AML-193 (cell line): Measurements from ENCODE around the gene ANGPT4.
"Not testable (repeated sequence)": the region's sequence is repeated elsewhere in the genome, so short reads cannot be mapped to it uniquely, and the experiment has no call there.

Source experiments
- DNase-seq, 2 experiments: peaks; one replicate each; lab custom pipeline; 2025; lab: John Stamatoyannopoulos, UW

Gene ANGPT4

DNA sequence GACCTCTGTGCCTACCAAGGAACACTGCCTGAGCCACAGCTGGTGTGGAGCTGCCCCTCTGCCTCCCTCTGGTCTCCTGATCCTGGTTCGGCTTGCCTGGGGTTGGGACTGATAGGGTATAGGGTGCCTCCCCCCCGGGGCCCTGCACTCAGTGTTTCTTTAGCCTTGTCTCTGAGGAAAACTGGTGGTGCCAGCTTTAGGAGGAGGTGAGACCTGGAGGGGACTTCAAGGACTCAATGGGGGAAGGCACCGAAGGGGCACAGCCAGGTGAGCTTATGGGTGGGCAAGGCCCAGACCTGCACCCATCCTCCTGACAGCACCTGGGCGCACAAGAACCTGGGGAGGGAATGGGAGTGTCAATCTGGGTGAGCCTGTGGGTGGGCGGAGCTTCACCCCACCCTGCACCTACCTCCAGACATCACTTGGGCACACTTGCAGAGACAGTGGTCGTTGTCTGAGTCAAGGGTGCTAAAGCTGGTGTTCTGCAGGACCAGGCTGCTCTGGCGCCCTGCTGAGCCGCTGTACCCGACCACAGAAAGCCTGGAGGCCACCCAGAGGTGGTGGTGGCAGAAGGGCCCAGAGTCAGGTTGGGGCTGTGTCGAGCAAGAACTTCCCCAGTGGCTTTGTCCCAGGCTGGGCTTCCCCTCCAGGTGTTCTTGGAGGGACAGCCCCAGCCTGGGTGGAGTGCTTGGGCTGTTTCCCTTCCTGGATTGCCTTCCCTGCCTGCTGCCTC is 42.1 kb downstream of the ANGPT4 start:
- DNase-seq: no peak

DNA sequence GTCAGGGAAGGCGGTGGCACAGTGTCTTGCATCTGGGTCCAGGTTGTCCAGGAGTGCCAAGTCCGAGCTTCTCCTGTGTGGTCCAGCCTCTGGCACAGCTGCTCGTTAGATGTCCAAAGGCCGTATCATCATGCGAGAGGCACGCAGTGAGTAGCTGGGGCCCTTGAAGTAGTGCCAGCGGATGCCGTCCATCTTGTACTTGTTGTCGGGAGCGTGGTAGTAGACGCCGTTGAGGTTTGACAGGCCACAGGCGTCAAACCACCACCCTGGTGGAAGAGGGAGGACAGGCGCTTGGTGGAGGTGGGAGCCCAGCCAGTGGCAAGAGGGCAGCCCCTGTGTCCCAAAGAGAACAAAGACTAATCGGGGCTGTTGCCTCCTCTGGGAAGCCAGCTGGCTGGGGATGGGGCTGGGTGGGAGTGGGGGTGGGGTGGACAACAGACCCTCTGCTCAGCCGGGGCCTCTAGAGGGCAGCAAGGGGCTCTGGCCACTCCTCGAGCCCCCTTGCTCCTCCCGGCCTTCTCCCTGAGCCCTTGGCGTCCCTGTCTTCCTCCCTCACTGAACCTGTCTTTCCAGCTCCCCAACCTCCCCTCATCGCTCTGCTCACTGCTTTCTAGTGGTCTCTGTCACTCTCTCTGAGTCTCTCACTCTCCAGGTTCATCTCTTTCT is 43.1 kb downstream of the ANGPT4 start:
- no peak for DNase-seq

DNA sequence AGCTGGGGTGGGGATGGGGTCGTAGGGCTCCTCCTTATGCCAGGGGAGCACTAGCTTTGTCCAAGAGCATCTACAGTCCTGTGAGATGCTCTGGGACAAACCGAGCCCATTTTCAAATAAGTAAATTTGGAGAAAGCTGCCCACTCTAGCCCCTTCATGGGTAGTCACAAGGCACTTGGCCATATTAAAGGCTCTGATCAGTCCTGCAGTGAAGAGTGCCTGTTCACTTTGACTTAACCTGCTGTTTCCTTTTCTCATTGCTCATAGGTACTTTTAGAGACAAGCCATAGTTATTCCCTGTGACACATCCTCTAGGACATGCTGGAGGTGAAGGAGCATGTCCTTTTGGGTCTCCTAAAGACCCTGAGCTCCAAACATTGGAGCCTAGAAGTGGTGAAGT is 44.2 kb downstream of the ANGPT4 start:
- DNase-seq: no peak

DNA sequence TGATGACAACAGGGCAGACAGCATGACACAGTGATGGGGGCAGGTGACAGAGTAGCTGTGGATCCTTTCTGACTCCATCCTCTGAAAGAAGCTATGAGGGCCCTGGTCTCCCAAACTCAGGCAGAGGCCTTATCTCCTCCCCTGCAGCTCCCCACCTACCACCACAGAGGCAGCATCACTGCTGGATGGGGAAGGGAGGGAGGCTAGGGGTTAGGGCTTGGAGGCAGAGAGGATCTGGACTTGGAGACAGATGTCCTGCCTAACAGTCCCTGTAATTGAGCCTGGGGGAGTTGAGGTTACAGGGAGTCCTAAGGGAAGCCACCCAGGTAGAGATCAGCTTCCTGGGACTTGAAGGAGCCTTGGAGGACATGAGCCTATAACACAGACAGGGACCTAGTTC is 44.7 kb downstream of the ANGPT4 start:
- no peak for DNase-seq

DNA sequence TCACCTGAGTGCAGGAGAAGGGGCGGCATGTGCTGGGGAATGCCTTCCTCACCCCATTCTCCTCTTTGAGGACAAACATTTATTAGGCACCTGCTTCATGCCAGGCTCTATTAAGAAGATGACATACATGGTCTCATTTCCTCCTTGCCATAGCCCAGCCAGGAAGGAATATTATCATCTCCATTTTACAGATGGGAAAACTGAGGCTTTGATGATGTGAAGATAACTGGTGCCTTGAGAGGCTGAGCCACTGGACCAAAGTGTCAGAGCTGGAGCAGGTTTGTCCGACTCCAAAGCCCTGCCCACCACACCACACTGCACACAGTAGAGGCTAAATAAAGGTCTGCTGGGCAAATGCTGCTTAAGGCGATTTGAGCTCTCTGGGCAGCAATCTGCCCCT is 45.4 kb downstream of the ANGPT4 start:
- DNase-seq: no peak

DNA sequence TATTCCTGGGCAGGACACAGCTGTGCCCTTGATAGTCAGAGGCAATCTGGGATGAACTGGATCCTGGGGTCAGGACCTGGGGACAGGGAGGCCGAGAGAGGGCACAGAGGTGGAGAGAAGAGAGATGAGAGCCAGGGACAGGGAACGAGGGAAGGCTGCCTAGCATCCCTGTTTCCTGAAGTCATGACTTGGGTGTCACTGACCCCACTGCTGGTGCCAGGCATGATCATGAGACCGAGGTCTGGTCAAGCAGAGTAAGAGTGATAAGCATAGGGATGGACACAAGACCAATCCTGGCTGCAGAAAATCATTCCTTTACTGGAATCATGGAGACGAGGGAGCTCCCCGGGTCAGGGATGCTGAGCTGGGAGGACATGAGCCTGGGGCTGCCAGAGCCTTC is 46.5 kb downstream of the ANGPT4 start:
- DNase-seq: no peak

DNA sequence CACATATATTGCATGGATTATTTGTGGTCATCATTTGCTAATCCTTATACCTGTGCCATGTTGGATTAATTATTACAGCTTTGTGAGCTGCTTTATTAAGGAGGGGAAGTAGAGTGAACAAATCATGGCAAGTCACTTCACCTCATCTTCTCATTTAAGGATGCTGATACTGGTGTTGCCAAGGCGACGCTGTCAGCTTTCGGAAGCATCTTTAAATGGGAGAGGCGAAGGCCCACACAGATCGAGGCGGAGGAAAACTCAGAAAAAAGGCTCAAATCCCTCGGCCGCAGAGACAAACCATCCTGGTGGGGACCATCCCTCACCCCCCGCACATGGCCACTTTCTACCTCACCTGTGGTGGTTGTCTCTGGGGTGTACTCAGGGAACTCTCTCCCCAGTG is 47.9 kb downstream of the ANGPT4 start:
- no peak for DNase-seq

DNA sequence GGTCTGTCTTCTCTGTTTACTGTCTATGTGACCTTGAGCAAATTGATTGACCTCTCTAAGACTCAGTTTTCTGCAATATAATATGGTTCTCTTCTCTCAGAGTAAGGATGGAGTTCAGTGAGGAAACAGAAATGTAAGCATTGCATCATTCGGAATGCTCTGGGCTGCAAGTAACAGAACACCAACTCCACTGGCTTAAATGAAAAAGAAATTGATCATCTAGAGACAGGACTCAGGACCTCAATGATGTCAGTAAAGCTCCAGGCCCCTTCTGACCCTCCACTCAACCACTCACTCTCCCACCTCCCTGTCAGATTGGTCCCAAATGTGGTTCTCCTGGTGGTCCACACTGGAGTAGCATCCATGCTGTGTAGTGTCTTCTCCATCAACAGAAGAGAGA is 50.7 kb downstream of the ANGPT4 start:
- DNase-seq: no peak

DNA sequence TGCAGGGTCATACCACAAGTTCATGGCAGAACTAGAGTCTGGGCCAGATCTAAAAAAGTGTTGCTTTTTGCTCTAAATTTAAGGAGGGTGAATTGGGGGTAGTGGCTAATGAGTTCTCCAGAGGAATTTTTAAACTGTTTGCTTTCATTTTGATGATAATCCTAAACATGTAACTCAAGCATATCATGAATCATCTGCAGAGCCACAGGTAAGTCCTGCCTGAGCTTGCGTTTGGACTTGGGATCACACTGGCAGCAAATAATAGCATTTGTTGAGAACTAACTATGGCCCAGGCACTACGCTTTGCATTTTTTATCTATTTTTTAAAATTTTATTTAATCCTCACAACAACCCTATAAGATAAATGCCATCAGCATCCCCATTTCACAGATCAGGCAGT is 55.2 kb downstream of the ANGPT4 start:
- DNase-seq: no peak

DNA sequence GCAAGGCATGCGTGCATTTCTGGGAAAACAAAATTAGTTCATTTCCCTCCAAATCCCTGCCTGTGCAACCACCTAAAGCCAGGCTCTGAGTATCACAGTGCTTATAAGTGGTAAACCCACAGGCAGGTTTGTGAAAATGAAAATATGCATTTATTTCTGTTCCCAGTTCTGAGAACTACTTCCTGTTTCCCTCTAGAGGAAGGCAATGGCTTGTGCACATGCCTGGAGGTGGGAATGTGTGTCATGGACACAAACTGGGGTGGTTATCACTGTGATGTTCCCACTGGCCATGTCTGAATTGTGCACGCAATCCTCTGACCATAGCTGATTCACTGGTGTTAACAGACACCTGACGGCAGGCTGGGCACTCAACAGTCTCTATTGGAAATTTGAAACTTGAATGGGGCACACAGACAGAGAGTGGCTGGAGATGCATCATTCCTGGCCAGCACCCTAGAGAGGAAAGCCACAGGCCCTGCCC is 56.3 kb downstream of the ANGPT4 start:
- DNase-seq: no peak

DNA sequence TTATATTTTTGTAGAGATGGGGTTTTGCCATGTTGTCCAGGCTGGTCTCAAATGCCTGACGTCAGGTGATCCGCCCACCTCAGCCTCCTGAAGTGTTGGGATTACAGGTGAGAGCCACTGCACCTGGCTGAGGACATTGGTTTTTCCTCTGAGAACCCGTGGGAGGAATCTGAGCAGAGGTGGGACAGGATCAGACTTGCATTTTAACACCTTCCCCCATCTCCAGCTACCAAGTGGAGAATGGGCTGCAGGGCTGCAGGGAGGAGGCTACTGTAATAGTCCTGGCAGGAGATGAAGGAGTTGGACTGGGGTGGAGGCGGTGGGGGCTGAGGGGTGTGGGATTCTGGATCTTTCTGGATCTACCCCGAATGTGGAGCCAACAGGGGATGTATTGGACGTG is 58.1 kb downstream of the ANGPT4 start:
- no peak for DNase-seq

DNA sequence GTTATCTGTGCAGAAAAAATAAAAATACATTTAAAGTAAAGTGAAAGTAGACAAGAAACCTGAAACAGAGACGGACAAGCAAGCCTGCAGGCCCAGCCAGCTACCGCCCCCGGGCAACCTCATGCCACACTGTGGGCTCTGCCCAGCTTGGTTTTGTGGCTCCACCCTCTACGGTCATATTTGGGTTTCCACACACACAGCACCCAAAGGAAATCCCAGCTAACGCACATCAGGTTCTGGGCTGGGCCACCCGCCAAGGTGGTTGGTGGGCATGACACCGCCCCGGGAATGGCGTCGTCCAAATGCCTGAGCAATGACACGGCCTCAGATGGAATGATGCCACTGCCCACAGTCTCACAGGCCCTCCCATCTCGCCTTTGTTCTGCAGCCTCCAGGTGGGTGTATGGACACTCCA is 59.8 kb downstream of the ANGPT4 start:
- no peak for DNase-seq

DNA sequence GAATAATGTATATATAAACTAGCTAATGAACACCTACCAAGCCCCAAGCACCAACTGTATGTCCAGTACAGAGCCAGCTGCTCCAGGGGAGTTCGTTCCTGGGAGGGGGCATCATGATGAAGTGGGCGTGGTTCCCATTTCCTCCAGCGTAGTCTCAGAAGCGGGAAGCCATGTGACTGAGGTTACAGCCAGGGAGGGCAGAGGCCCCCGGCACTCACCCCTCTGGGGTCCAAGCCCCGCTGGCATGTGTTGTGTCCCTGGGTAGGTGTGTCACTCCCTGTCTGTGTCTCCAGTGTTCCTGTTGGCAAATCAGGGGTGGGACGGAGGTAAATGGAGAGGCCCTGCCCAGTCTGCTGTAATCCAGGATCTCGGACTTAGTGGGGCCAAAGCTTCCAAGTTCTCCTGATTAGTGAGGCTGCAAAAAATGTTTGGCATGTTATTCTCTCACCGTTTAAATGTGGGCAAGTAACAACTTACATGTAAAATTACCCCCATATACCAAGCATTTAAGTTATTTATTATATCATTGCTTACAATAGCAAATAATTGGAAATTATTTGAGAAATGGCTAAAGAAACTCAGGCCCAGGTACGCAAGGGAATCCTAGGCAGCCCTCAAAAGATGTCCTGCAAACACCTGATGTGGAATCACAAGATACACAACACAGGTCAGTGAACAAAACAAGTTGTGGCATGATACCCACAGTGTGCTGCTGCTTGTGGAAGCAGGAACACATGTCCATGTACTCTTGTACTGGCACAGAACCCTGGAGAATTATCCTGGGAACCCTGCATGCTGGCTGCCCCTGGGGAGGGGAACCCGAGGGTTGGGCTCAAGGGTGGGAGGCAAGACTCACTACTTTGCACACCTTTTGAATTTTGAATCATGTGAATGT is 60.4 kb downstream of the ANGPT4 start:
- DNase-seq: no peak

DNA sequence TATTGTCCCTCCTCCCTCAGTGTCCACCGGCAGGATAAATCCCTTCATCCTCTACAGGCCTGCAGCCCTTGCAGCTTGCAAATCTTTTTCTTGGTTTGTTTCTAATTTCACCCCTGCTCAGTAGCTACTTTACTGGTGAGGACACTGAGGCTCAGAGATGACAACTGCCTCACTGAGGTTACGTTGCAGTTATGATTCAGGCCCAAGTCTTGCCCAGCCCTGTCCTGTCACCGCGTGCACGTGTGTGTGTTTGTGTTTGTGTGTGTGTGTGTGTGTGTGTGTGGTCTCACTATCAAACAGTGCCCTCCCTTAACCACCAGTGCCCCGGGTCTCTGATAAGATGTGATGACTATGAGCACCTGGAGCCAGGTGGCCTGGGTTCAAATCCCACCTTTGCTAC is 61.5 kb downstream of the ANGPT4 start:
- no peak for DNase-seq

DNA sequence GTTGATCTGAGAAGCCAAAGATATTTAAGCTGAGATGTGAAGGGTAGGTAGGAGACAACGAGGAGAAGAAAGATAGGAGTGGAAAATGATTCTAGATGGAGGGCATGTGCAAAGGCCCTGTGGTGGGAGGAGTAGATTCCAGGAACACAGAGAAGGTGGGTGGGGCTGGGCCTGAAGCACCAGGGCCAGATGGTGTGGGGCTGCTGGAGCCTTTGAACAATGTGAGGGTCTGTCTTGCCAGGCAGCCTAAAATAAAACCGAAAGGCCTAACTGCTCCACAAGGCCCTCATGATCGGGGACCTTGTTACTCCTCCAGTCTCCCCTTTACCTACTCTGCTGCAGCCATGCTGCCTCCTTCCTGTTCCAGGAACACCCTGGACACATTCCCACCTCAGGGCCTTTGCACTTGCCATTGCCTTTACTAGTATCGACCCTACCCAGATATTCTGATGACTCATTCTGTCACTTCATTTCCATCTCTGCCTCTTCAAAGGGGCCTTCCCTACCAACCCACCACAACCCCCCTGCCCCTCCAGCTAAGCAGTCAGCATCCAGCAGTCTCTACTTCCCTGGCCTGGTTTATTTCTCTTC is 62.6 kb downstream of the ANGPT4 start:
- DNase-seq: no peak

DNA sequence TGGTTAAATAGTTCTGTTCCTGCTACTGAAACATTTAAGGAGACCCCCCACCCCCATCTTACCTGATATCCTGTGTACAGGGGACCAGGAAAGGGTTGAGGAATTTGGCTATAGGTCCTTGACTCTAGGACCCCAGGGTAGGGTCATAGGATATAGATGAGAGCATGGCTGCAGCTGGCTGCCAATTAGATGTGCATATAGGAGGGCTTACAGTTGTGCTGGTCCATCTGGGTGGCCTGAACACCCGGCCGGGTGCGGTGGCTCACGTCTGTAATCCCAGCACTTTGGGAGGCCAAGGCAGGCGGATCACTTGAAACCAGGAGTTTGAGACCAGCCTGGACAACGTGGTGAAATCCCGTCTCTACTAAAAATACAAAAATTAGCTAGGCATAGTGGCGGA is 67.4 kb downstream of the ANGPT4 start:
- not testable (repeated sequence) for DNase-seq

DNA sequence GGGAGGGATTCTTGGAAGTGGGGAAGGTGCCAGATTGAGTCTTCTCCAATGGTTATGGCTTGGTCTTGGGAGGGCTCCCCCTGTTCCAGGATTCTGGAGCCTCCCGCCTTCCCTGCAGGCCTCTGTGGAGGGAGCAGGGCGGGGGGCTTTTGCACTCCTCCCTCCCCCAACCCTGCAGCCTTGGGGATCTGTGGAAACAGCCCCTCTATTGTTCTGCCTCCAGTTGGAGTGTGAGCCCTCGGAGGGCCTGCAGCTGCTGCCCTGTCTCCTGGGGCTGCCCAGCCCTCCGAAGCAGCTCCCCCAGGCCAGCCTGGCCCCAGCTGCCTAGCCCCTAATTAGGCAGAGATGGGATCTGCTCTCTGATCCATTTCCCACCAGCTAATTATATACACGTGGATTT is 67.9 kb downstream of the ANGPT4 start:
- DNase-seq: no peak

DNA sequence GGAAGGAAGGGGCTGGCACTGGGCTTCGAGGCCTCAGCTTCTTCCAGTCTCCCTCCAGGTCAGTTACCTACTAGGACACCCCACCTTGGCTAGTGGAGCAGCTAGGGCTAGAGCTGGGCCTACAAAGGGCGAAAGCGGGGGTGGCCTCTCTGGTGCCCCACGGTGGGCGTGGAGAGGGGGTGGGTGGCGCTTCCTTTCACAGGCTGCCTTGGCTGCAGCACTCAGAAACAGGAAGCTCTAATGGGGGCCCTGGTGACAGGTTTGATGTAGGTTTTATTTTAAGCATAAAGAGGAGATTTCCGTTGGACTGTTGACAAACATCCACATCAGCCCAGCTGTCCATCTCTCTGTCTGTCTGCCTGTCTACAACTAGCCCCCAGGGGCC is 69.2 kb downstream of the ANGPT4 start:
- no peak for DNase-seq

DNA sequence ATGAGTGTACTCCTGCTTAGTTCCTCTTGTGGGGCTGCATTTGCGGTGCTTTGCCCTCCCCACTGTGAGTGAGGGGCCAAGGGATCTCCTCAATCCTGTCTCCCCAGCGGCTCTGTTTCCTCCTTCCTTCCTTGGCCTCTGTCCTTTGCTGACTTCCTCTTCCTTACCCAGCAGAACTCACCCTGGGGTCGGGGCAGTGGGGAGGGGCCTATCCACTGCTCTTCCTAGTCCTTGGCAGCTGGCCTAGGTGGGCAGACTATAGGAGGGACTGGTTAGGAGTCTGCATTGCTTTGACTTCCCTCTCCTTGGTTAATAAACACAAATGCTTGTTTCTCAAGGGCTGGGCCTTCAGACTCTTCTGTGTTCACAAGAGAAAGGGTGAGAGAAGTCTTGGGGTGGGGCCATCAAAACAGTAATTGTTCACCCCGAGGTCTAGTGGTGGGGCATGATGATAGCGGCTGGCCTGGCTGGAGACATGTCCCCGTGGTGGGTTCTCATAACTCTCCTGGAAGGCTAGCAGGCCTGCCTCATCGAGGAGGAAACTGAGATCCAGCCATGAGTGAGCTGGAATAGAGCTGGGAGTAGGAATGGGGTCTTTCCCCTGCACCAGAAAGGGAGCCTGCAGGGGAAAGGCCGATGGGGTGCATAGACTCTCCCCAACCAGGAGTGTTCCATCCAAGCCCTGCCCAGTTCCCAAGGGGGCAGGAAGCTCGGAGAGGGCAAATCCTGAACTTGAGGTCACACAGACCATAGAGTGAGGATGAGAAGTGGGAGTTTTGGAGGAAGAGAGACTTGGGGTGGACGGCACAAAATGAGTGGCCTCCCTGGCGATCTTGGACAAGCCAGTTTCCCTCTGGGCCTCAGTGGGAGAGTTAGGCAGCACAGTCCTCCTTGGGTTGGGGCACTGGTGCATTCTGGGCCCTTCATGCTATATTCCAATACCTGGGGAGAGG is 69.9 kb downstream of the ANGPT4 start:
- no peak for DNase-seq

DNA sequence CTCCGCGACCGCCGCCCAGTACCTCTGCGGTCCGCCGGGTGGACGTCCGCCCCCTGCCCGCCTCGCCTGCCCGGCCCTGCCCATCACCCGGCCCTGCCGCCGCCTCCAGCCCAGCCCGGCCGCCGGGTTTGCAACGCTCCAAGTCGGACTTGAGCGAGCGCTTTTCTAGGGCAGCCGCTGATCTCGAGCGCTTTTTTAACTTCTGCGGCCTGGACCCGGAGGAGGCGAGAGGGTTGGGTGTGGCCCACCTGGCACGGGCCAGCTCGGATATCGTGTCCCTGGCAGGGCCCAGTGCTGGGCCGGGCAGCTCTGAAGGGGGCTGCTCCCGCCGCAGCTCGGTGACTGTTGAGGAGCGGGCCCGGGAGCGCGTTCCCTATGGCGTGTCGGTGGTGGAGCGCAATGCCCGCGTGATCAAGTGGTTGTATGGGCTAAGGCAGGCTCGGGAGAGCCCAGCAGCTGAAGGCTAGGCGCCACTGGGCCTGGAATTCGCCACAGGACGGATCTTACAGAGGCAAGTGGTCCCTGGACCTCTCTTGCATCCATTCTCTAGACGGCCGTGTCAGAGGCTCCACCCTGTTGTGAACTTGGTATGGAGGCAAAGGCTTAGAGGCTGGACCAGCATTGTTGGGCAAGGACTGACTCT is 70.8 kb downstream of the ANGPT4 start:
- no peak for DNase-seq
